Measurements from ENCODE around the gene MPO. TPM values are rescaled to one million over a fixed set of nuclear protein-coding genes. Genes with fewer than 3 reads are reported as not detected.

MPO gene
- total and polyA plus RNA-seq, 12 donors, result 0.13 to 1.4 (median 0.36) TPM; not detected in 3

DNA sequence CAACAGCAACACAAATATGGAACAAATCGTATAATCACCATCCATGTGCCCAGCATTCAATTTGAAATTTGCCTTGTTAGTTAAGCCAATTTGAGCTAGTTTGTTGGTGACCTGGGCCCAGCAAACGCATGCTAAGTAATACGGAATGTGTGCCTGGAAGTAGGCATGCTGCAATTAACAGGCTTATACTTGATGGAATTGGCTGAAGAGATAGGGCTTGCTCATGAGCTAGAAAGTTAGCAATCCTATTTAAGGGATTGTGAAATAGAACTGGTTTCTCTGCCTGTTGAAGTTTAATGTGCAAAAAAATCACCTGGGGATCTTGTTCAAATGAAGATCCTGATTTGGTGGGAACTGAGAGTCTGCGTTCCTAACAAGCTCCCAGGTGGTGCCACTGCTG is 50.9 kb downstream of the MPO start:
- intact Hi-C loops (cut with DNase I), result no loop called here
- no peak for DNase-seq
- H3K4me1 ChIP-seq (replicated peaks in 1 of 2), result no peaks in the 10 kb centered on the region
- TF ChIP-seq, protein P1, sequence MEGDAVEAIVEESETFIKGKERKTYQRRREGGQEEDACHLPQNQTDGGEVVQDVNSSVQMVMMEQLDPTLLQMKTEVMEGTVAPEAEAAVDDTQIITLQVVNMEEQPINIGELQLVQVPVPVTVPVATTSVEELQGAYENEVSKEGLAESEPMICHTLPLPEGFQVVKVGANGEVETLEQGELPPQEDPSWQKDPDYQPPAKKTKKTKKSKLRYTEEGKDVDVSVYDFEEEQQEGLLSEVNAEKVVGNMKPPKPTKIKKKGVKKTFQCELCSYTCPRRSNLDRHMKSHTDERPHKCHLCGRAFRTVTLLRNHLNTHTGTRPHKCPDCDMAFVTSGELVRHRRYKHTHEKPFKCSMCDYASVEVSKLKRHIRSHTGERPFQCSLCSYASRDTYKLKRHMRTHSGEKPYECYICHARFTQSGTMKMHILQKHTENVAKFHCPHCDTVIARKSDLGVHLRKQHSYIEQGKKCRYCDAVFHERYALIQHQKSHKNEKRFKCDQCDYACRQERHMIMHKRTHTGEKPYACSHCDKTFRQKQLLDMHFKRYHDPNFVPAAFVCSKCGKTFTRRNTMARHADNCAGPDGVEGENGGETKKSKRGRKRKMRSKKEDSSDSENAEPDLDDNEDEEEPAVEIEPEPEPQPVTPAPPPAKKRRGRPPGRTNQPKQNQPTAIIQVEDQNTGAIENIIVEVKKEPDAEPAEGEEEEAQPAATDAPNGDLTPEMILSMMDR (IDR thresholded peaks at IDR 0.05), result no peak
- no peak for TF ChIP-seq POLR2A (IDR thresholded peaks at IDR 0.05)
- H3K36me3 ChIP-seq (replicated peaks in 1 of 2), result no peaks in the 10 kb centered on the region
- H3K27me3 ChIP-seq, result peaks cover 5% of the 10 kb centered on the region
- H3K4me3 ChIP-seq, result no peak overlapping the region
- no peaks in the 10 kb centered on the region for H3K9me3 ChIP-seq (replicated peaks in 1 of 3)
- H3K27ac ChIP-seq, result no peak overlapping the region
- 83 to 90% (median 87%) methylated on average over 4 of the region's 4 CpGs for WGBS, 4 donors

DNA sequence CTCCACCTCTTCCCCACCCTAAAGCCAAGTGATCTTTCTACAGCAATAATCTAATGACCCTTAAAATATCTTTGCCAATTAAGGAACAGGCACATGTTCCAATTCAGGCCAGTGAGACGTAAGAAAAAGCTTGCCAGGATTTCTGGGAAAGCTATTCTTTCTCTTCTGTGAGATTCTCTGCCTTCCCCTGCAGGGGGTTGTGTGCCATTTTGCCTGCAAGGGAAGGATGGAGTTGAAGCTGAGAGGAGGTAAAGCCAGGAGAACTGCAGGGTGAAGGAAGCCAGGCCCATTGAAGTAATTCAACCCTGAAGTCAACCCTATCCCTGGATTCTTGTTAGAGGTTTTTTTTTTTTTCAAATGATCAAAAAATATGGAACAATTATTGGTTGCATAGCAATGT is 51.4 kb downstream of the MPO start:
- Histone ChIP-seq H3K27ac (no peak overlapping the region), H3K4me3 (no peak overlapping the region), H3K9me3 (replicated peaks in 1 of 3) (no peaks in the 10 kb centered on the region), H3K27me3 (peaks cover 5% of the 10 kb centered on the region), H3K36me3 (replicated peaks in 1 of 2) (no peaks in the 10 kb centered on the region), H3K4me1 (replicated peaks in 1 of 2) (no peaks in the 10 kb centered on the region)
- WGBS, 4 donors, result 52 to 74% (median 67%) methylated on average over 1 of the region's 1 CpG
- TF ChIP-seq, protein P1 (IDR thresholded peaks at IDR 0.05), result no peak
- TF ChIP-seq POLR2A (IDR thresholded peaks at IDR 0.05), result no peak
- intact Hi-C loops (cut with DNase I), result no loop called here
- DNase-seq, result no peak

DNA sequence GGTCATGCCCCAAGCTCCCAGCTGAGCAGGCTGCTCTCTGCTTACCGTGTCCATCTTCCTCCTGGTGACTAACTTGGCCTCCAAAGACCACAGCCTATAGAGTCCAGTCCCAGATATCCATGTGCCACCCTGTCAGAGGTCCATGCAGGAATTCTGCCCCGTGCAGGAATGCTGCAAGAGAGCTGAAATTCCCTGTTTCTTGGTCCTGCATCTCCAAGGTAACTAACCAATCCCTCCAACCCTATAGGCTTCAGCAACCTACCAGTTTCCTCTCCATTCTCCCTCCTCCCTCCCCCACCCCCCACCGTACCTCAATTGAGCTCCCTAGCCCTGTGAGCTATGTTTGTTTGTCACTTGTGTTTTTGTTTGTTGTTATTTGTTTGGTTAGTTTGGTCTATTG is 52.1 kb downstream of the MPO start:
- no peak for DNase-seq

DNA sequence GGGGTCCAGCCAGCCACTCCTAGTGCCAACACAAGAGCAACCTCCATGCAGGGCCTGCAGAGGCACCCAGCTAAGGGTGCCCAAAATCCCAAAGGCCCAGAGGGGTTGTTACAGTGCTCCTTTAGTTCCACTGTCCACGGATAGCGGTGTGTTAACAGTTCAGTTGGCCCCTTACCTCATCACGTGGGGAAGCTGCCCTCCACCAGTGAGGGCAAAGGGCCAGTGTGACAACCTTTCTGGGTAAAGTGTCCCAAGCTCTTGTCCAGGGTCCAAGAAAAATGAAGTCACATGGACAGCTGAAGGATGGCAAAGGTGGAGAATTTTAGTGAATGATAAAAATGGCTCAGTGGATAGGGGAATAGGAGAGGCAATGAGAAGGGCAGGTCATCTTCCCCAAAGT is 53.0 kb downstream of the MPO start:
- intact Hi-C loops (cut with DNase I), result no loop called here
- WGBS, 4 donors, result 76 to 81% (median 76%) methylated on average over 3 of the region's 3 CpGs; no CpG with 5 or more reads in 1 of the 4 donors
- H3K4me3 ChIP-seq, result no peak overlapping the region
- no peak for TF ChIP-seq POLR2A (IDR thresholded peaks at IDR 0.05)
- TF ChIP-seq, protein P1 (IDR thresholded peaks at IDR 0.05), result no peak
- peaks cover 0 to 4% (median 0%) of the 10 kb centered on the region in 3 donors for H3K9me3 ChIP-seq (replicated peaks in 1 of 3)
- H3K36me3 ChIP-seq (replicated peaks in 1 of 2), result no peaks in the 10 kb centered on the region
- peaks cover 5% of the 10 kb centered on the region for H3K27me3 ChIP-seq
- H3K4me1 ChIP-seq (replicated peaks in 1 of 2), result no peaks in the 10 kb centered on the region
- no peak overlapping the region for H3K27ac ChIP-seq
- DNase-seq, result no peak

More for the DNA sequence above, 52.1 kb downstream of the MPO start:
- TF ChIP-seq POLR2A (IDR thresholded peaks at IDR 0.05), result no peak
- TF ChIP-seq, protein P1 (IDR thresholded peaks at IDR 0.05), result no peak
- H3K36me3 ChIP-seq (replicated peaks in 1 of 2), result no peaks in the 10 kb centered on the region
- H3K4me1 ChIP-seq (replicated peaks in 1 of 2), result no peaks in the 10 kb centered on the region
- intact Hi-C loops (cut with DNase I), result no loop called here
- H3K27me3 ChIP-seq, result peaks cover 5% of the 10 kb centered on the region
- 36 to 50% (median 45%) methylated on average over 3 of the region's 3 CpGs for WGBS, 4 donors
- H3K27ac ChIP-seq, result no peak overlapping the region
- H3K4me3 ChIP-seq, result no peak overlapping the region
- peaks cover 0 to under 1% (median 0%) of the 10 kb centered on the region in 3 donors for H3K9me3 ChIP-seq (replicated peaks in 1 of 3)
